Measurements from ENCODE around the gene CPA5. TPM values are rescaled to one million over a fixed set of nuclear protein-coding genes. Genes with fewer than 3 reads are reported as not detected.

CPA5 gene
- total RNA-seq, 6 donors from 2014 or later: not detected

GRCh38 chr7:130345725-130346124 lies 1.1 kb downstream of the CPA5 start:
- Histone ChIP-seq H3K4me1 (no peaks in the 10 kb centered on the region), H3K27me3 (no peaks in the 10 kb centered on the region), H3K36me3 (no peaks in the 10 kb centered on the region), H3K9me3 (no peaks in the 10 kb centered on the region), H3K27ac (no peak overlapping the region), H3K4me3 (no peak overlapping the region)
- TF ChIP-seq POLR2A (IDR thresholded peaks at IDR 0.05) (no peak), EP300 (IDR thresholded peaks at IDR 0.05) (no peak), POLR2AphosphoS5 (IDR thresholded peaks at IDR 0.05) (no peak), CTCF (IDR thresholded peaks at IDR 0.05) (no peak)
- 88 to 92% methylated on average over 4 of the region's 5 CpGs for WGBS, 2 donors
- ATAC-seq (ENCODE audit: low FRiP score in 2 of 2): no peak
- no peak for DNase-seq

- TF ChIP-seq EP300 (IDR thresholded peaks at IDR 0.05): no peak
- no peak for TF ChIP-seq POLR2AphosphoS5 (IDR thresholded peaks at IDR 0.05)
- no peak for TF ChIP-seq POLR2A (IDR thresholded peaks at IDR 0.05)
- no peak for TF ChIP-seq CTCF (IDR thresholded peaks at IDR 0.05)
- Histone ChIP-seq H3K4me1 (no peaks in the 10 kb centered on the region), H3K4me3 (no peak overlapping the region), H3K9me3 (no peaks in the 10 kb centered on the region), H3K27me3 (no peaks in the 10 kb centered on the region), H3K36me3 (no peaks in the 10 kb centered on the region), H3K27ac (no peak overlapping the region)
- ATAC-seq (ENCODE audit: low FRiP score in 2 of 2) (no peak), DNase-seq (peak in 1 of 2 donors; percentile 63)
- 86 to 100% methylated on average over 2 to 10 of the region's 10 CpGs for WGBS, 2 donors
Observed at GRCh38 chr7:130346177-130346905, 1.7 kb downstream of the CPA5 start.

GRCh38 chr7:130346941-130347340 lies 2.3 kb downstream of the CPA5 start:
- WGBS, 2 donors: 87 to 95% methylated on average over 9 to 12 of the region's 12 CpGs
- no peaks in the 10 kb centered on the region for H3K27me3 ChIP-seq
- no peak overlapping the region for H3K27ac ChIP-seq
- H3K36me3 ChIP-seq: no peaks in the 10 kb centered on the region
- DNase-seq (no peak), ATAC-seq (ENCODE audit: low FRiP score in 2 of 2) (no peak)
- peaks cover 0 to under 1% (median 0%) of the 10 kb centered on the region in 4 donors for H3K4me1 ChIP-seq
- no peak for TF ChIP-seq POLR2A (IDR thresholded peaks at IDR 0.05)
- TF ChIP-seq POLR2AphosphoS5 (IDR thresholded peaks at IDR 0.05): no peak
- no peak for TF ChIP-seq CTCF (IDR thresholded peaks at IDR 0.05)
- TF ChIP-seq EP300 (IDR thresholded peaks at IDR 0.05): no peak
- no peaks in the 10 kb centered on the region for H3K9me3 ChIP-seq
- no peak overlapping the region for H3K4me3 ChIP-seq

GRCh38 chr7:130349911-130350782 lies 5.5 kb downstream of the CPA5 start:
- 65 to 71% methylated on average over 16 of the region's 16 CpGs for WGBS, 2 donors
- Histone ChIP-seq H3K36me3 (no peaks in the 10 kb centered on the region), H3K27me3 (no peaks in the 10 kb centered on the region), H3K4me3 (no peak overlapping the region), H3K4me1 (peaks cover 0 to 7% (median 4%) of the 10 kb centered on the region in 4 donors), H3K9me3 (no peaks in the 10 kb centered on the region), H3K27ac (peak overlapping the region in 3 of 4 donors; percentile 10 to 58 (median 26))
- ATAC-seq (ENCODE audit: low FRiP score in 2 of 2) (no peak), DNase-seq (no peak)
- TF ChIP-seq CTCF (IDR thresholded peaks at IDR 0.05): no peak
- no peak for TF ChIP-seq POLR2A (IDR thresholded peaks at IDR 0.05)
- TF ChIP-seq POLR2AphosphoS5 (IDR thresholded peaks at IDR 0.05): no peak
- no peak for TF ChIP-seq EP300 (IDR thresholded peaks at IDR 0.05)

All from upper lobe of left lung (tissue), 6 donors.